Keratinocyte (primary cell): ENCODE data around the gene RGS9. TPM values are rescaled to one million over a fixed set of nuclear protein-coding genes. Genes with fewer than 3 reads are reported as not detected.

ENCODE experiments used
- DNase-seq: peaks from one replicate; pipeline ENCODE4 v3.0.0-alpha.2; 2011; ENCODE audit warnings: low read depth, missing footprints, low spot score
- FAIRE-seq: peaks from 2 replicates; lab custom pipeline; 2011; peaks lifted over from hg19 to GRCh38; lab: Jason Lieb, UNC
- H2AFZ ChIP-seq: 2 replicates; pipeline ENCODE4 v1.6.0; 2012; ENCODE audit warnings: low read length, control low read depth, inconsistent platforms; ENCODE audit not compliant: control insufficient read depth
- H3K27ac ChIP-seq: 2 replicates; pipeline ENCODE4 v1.5.1; 2011; ENCODE audit warnings: low read length; ENCODE audit not compliant: control insufficient read depth, insufficient read depth
- H3K27me3 ChIP-seq: 3 replicates; pipeline ENCODE4 v1.6.0; 2011; ENCODE audit warnings: low read length; ENCODE audit not compliant: control insufficient read depth, insufficient read depth; ENCODE audit errors: extremely low read depth
- H3K36me3 ChIP-seq, 2 experiments: 2 replicates in 1 of 2; 3 replicates in 1 of 2; pipeline ENCODE4 v1.5.1; 2011; ENCODE audit warnings: low read length in 2 of 2, mild to moderate bottlenecking in 1 of 2; ENCODE audit not compliant: control insufficient read depth in 2 of 2, insufficient read depth in 2 of 2; ENCODE audit errors: extremely low read depth in 1 of 2
- H3K4me1 ChIP-seq: 3 replicates; pipeline ENCODE4 v1.5.1; 2011; ENCODE audit warnings: low read length; ENCODE audit not compliant: control insufficient read depth, insufficient read depth; ENCODE audit errors: extremely low read depth
- H3K4me2 ChIP-seq: 3 replicates; pipeline ENCODE4 v1.6.0; 2011; ENCODE audit warnings: low read depth, low read length; ENCODE audit not compliant: control insufficient read depth, insufficient read depth; ENCODE audit errors: extremely low read depth
- H3K4me3 ChIP-seq, 3 experiments: fragments of 200-600 bp in 1 of 3; sonication (generic) in 1 of 3; 2 replicates in 2 of 3; 3 replicates in 1 of 3; pipeline ENCODE4 v1.5.1; 2011 to 2016; ENCODE audit warnings: low read length in 3 of 3, mild to moderate bottlenecking in 3 of 3, control low read depth in 2 of 3, inconsistent platforms in 1 of 3, low read depth in 1 of 3, mixed read lengths in 1 of 3, mixed run types in 1 of 3, moderate library complexity in 1 of 3; ENCODE audit not compliant: control insufficient read depth in 2 of 3, insufficient read depth in 2 of 3; ENCODE audit errors: extremely low read depth in 1 of 3
- H3K79me2 ChIP-seq: 2 replicates; pipeline ENCODE4 v1.6.0; 2012; ENCODE audit warnings: low read length; ENCODE audit not compliant: control insufficient read depth, insufficient read depth
- H3K9ac ChIP-seq: 3 replicates; pipeline ENCODE4 v1.6.0; 2011; ENCODE audit warnings: low read length; ENCODE audit not compliant: control insufficient read depth, insufficient read depth; ENCODE audit errors: extremely low read depth
- H3K9me1 ChIP-seq: 3 replicates; pipeline ENCODE4 v1.6.0; 2011; ENCODE audit warnings: low read length; ENCODE audit not compliant: control insufficient read depth, insufficient read depth; ENCODE audit errors: extremely low read depth
- H3K9me3 ChIP-seq: 2 replicates; pipeline ENCODE4 v1.5.1; 2012; ENCODE audit warnings: low read depth, low read length; ENCODE audit not compliant: control insufficient read depth
- H4K20me1 ChIP-seq: 3 replicates; pipeline ENCODE4 v1.6.0; 2011; ENCODE audit warnings: low read length; ENCODE audit not compliant: control insufficient read depth, insufficient read depth; ENCODE audit errors: extremely low read depth
- CTCF ChIP-seq, 3 experiments: IDR thresholded peaks in 1 of 3; conservative IDR thresholded peaks in 1 of 3; optimal IDR thresholded peaks in 1 of 3; 2 replicates in 2 of 3; 3 replicates in 1 of 3; pipeline versions ENCODE3 to v1.5.1; 2011; ENCODE audit warnings: low read length in 3 of 3, mild to moderate bottlenecking in 3 of 3, moderate library complexity in 2 of 3, control low read depth in 1 of 3, inconsistent platforms in 1 of 3; ENCODE audit not compliant: insufficient read depth in 2 of 3; ENCODE audit errors: extremely low read depth in 1 of 3
- EZH2 ChIP-seq: IDR thresholded peaks from one replicate; pipeline ENCODE4 v1.6.1; 2012; ENCODE audit warnings: inconsistent platforms, mild to moderate bottlenecking, low read length, moderate library complexity
- dilution Hi-C: fragments of 300-500 bp; cut with MboI; formaldehyde crosslinking; loops from one replicate; pipeline ENCODE4 v1.7.0; 2020; ENCODE audit warnings: low sequenced_read_pairs; ENCODE audit not compliant: extremely low pct_ligation_motif_present
- polyA plus RNA-seq, 5 experiments: library from polyadenylated mRNA; depleted of rRNA in 3 of 5; stranded (reverse) in 3 of 5; stranded (forward) in 1 of 5; unstranded in 1 of 5; fragments of >200 nt; gene quantifications; 1 replicate in 1 of 5; 2 replicates in 3 of 5; 3 replicates in 1 of 5; pipeline versions ENCODE4 v1.2.1 to v1.2.3, GENCODE V29; 2011 to 2012; ENCODE audit warnings: missing spikeins in 2 of 5, low read depth in 1 of 5, low replicate concordance in 1 of 5

RGS9 gene
- polyA plus RNA-seq, 1 donor (not counting 4 experiments of a cell fraction or from before 2014, with no cell fraction given) = 4.8 TPM

GRCh38 chr17:65194670-65195334 is 57.6 kb downstream of the RGS9 start:
- H4K20me1 ChIP-seq = no peaks in the 10 kb centered on the region
- H3K4me3 ChIP-seq = no peak overlapping the region
- dilution Hi-C loops = no loop called here
- TF ChIP-seq EZH2 = no peak
- TF ChIP-seq CTCF (optimal IDR thresholded peaks at IDR 0.05 in 1 of 3, IDR thresholded peaks at IDR 0.05 in 1 of 3, conservative IDR thresholded peaks at IDR 0.05 in 1 of 3; ENCODE audit: extremely low read depth in 1 of 3, insufficient read depth in 2 of 3, low read length in 3 of 3) = no peak
- H3K9me3 ChIP-seq = no peaks in the 10 kb centered on the region
- H3K4me2 ChIP-seq = no peak overlapping the region
- H2AFZ ChIP-seq = no peak overlapping the region
- no peak overlapping the region for H3K27ac ChIP-seq
- H3K36me3 ChIP-seq = no peaks in the 10 kb centered on the region
- no peaks in the 10 kb centered on the region for H3K27me3 ChIP-seq
- H3K9ac ChIP-seq = no peak overlapping the region
- no peaks in the 10 kb centered on the region for H3K9me1 ChIP-seq
- DNase-seq (no peak), FAIRE-seq (no peak)
- peaks cover 22% of the 10 kb centered on the region for H3K4me1 ChIP-seq
- no peaks in the 10 kb centered on the region for H3K79me2 ChIP-seq

GRCh38 chr17:65195716-65196115 is 58.5 kb downstream of the RGS9 start:
- Histone ChIP-seq H3K27me3 (no peaks in the 10 kb centered on the region), H3K27ac (no peak overlapping the region), H2AFZ (no peak overlapping the region), H3K4me2 (no peak overlapping the region), H3K4me1 (peaks cover 21% of the 10 kb centered on the region), H3K4me3 (no peak overlapping the region), H3K9me3 (no peaks in the 10 kb centered on the region), H3K79me2 (no peaks in the 10 kb centered on the region), H3K36me3 (no peaks in the 10 kb centered on the region), H3K9me1 (no peaks in the 10 kb centered on the region), H3K9ac (no peak overlapping the region), H4K20me1 (no peaks in the 10 kb centered on the region)
- dilution Hi-C loops = no loop called here
- DNase-seq (no peak), FAIRE-seq (no peak)
- no peak for TF ChIP-seq CTCF (optimal IDR thresholded peaks at IDR 0.05 in 1 of 3, IDR thresholded peaks at IDR 0.05 in 1 of 3, conservative IDR thresholded peaks at IDR 0.05 in 1 of 3; ENCODE audit: extremely low read depth in 1 of 3, insufficient read depth in 2 of 3, low read length in 3 of 3)
- no peak for TF ChIP-seq EZH2
